NT2/D1 (cell line): Measurements from ENCODE around the gene SIX1.

Source experiments
- YY1 ChIP-seq: IDR thresholded peaks from 2 replicates; pipeline ENCODE4 v1.6.1; 2011; ENCODE audit not compliant: insufficient read length, insufficient read depth
- ZNF274 ChIP-seq: IDR thresholded peaks from 2 replicates; pipeline ENCODE4 v1.6.1; 2011; ENCODE audit warnings: mild to moderate bottlenecking, low read depth, low read length

DNA sequence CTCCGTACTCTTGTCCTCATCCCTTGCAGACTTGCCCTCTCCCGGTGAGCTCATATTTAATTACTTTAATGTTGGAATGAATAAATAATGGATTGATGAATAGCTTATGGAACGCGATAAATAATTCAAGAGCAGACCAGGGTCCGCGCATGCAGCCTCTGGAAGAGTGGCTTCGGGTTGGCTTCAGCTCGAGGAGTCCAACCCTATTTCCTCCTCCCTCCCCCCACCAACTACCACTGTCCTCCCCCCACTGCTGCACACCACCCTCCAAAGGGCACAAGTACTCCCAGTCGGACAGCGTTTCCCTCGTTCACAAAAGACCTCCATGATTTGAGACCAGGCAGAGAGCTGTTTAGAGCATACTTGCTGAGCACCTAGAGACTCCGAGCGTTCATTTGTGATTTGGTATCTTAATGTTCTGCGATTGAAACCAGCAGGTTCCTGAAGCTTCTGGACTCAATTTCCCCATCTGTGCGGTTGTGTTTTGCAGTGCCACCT, 647 bp upstream of the SIX1 start:
- no peak for TF ChIP-seq YY1
- TF ChIP-seq ZNF274, result no peak
